ENCODE data around the gene HTRA3. TPM values are rescaled to one million over a fixed set of nuclear protein-coding genes. Genes with fewer than 3 reads are reported as not detected.

HTRA3 gene
- total RNA-seq, 1 donor from 2014 or later, result 1.6 TPM

- no peak overlapping the region for H3K9ac ChIP-seq
- H3K4me3 Mint-ChIP-seq, result no peak overlapping the region
Measured at GRCh38 chr4:8242782-8243560, 26.6 kb upstream of the HTRA3 start.

GRCh38 chr4:8244001-8244757 lies 25.4 kb upstream of the HTRA3 start:
- no peak for DNase-seq (ENCODE audit: low spot score)
- no peak overlapping the region for H3K9ac ChIP-seq
- no peaks in the 10 kb centered on the region for H4K20me1 ChIP-seq (ENCODE audit: low read depth)
- no peak overlapping the region for H2AFZ ChIP-seq (replicated peaks)
- no peaks in the 10 kb centered on the region for H3K36me3 Mint-ChIP-seq
- no peak for TF ChIP-seq CTCF (IDR thresholded peaks at IDR 0.05)
- no peak for TF ChIP-seq EZH2 (IDR thresholded peaks at IDR 0.05)
- TF ChIP-seq EZH2phosphoT487 (IDR thresholded peaks at IDR 0.05), result no peak
- H3K27ac ChIP-seq, result no peak overlapping the region
- H3K4me3 Mint-ChIP-seq, result no peak overlapping the region
- H3K9me3 ChIP-seq (ENCODE audit: low read depth), result no peaks in the 10 kb centered on the region
- no peaks in the 10 kb centered on the region for H3K27me3 ChIP-seq
- H3K27ac Mint-ChIP-seq, result no peak overlapping the region
- no peak overlapping the region for H3K4me3 ChIP-seq
- peaks cover 9% of the 10 kb centered on the region for H3K27me3 Mint-ChIP-seq (ENCODE audit: insufficient read depth, low read depth)
- H3K4me2 ChIP-seq, result no peak overlapping the region
- no peaks in the 10 kb centered on the region for H3K79me2 ChIP-seq (ENCODE audit: low read depth)
- H3K4me1 ChIP-seq, result no peaks in the 10 kb centered on the region
- no peaks in the 10 kb centered on the region for H3K9me3 Mint-ChIP-seq
- no peaks in the 10 kb centered on the region for H3F3A ChIP-seq (ENCODE audit: low read depth)
- no peaks in the 10 kb centered on the region for H3K36me3 ChIP-seq
- peaks cover 16% of the 10 kb centered on the region for H3K4me1 Mint-ChIP-seq

More at GRCh38 chr4:8242782-8243560, 26.6 kb upstream of the HTRA3 start:
- H3K27ac Mint-ChIP-seq, result no peak overlapping the region
- no peaks in the 10 kb centered on the region for H3K9me3 ChIP-seq (ENCODE audit: low read depth)
- H3K4me3 ChIP-seq, result no peak overlapping the region
- no peaks in the 10 kb centered on the region for H3F3A ChIP-seq (ENCODE audit: low read depth)
- TF ChIP-seq EZH2 (IDR thresholded peaks at IDR 0.05), result no peak
- no peak for TF ChIP-seq CTCF (IDR thresholded peaks at IDR 0.05)
- TF ChIP-seq EZH2phosphoT487 (IDR thresholded peaks at IDR 0.05), result no peak
- H3K27me3 Mint-ChIP-seq (ENCODE audit: insufficient read depth, low read depth), result peaks cover 9% of the 10 kb centered on the region
- no peak overlapping the region for H2AFZ ChIP-seq (replicated peaks)
- no peak overlapping the region for H3K27ac ChIP-seq
- H4K20me1 ChIP-seq (ENCODE audit: low read depth), result no peaks in the 10 kb centered on the region
- H3K4me1 Mint-ChIP-seq, result peaks cover 16% of the 10 kb centered on the region
- no peaks in the 10 kb centered on the region for H3K9me3 Mint-ChIP-seq
- no peak overlapping the region for H3K4me2 ChIP-seq
- no peaks in the 10 kb centered on the region for H3K79me2 ChIP-seq (ENCODE audit: low read depth)
- H3K36me3 Mint-ChIP-seq, result no peaks in the 10 kb centered on the region
- H3K27me3 ChIP-seq, result no peaks in the 10 kb centered on the region
- H3K36me3 ChIP-seq, result no peaks in the 10 kb centered on the region
- no peaks in the 10 kb centered on the region for H3K4me1 ChIP-seq
- DNase-seq (ENCODE audit: low spot score), result no peak

- no peak for DNase-seq (ENCODE audit: low spot score)
- TF ChIP-seq EZH2phosphoT487 (IDR thresholded peaks at IDR 0.05) (no peak), CTCF (IDR thresholded peaks at IDR 0.05) (no peak), EZH2 (IDR thresholded peaks at IDR 0.05) (no peak)
- Histone ChIP-seq H3K79me2 (ENCODE audit: low read depth) (no peaks in the 10 kb centered on the region), H3K4me3 (no peak overlapping the region), H3K4me2 (no peak overlapping the region), H3K9me3 (ENCODE audit: low read depth) (no peaks in the 10 kb centered on the region), H2AFZ (replicated peaks) (no peak overlapping the region), H3K9ac (no peak overlapping the region), H3F3A (ENCODE audit: low read depth) (no peaks in the 10 kb centered on the region), H3K27me3 (no peaks in the 10 kb centered on the region), H3K36me3 (no peaks in the 10 kb centered on the region), H3K4me1 (no peaks in the 10 kb centered on the region), H4K20me1 (ENCODE audit: low read depth) (no peaks in the 10 kb centered on the region), H3K27ac (no peak overlapping the region)
- Mint-ChIP-seq H3K27me3 (ENCODE audit: insufficient read depth, low read depth) (peaks cover 7% of the 10 kb centered on the region), H3K9me3 (no peaks in the 10 kb centered on the region), H3K4me3 (no peak overlapping the region), H3K36me3 (no peaks in the 10 kb centered on the region), H3K27ac (no peak overlapping the region), H3K4me1 (peaks cover 16% of the 10 kb centered on the region)
Measured at GRCh38 chr4:8244931-8245460, 24.6 kb upstream of the HTRA3 start.

Measured in neural progenitor cell (in vitro differentiated cells).